DOHH2 (cell line): Measurements from ENCODE around the gene B4GAT1.

Experiments used
- H3F3A ChIP-seq: fragments of 200-600 bp; sonication (generic), shearing (Covaris generic); 2 replicates; pipeline ENCODE4 v1.6.0; 2016; ENCODE audit warnings: antibody characterized with exemption, mild to moderate bottlenecking; ENCODE audit not compliant: control insufficient read depth, insufficient read depth
- H3K27ac ChIP-seq: fragments of 200-600 bp; sonication (generic); 2 replicates; pipeline ENCODE4 v1.5.1; 2014; ENCODE audit warnings: low read depth, mild to moderate bottlenecking, low read length, moderate library complexity
- H3K27me3 ChIP-seq: fragments of 200-600 bp; sonication (generic); 2 replicates; pipeline ENCODE4 v1.6.1; 2014; ENCODE audit warnings: mild to moderate bottlenecking, low read length, mixed read lengths; ENCODE audit not compliant: control insufficient read depth
- H3K36me3 ChIP-seq: fragments of 200-600 bp; sonication (generic); 2 replicates; pipeline ENCODE4 v1.6.1; 2014; ENCODE audit warnings: mild to moderate bottlenecking, low read length, moderate library complexity, mixed read lengths; ENCODE audit not compliant: control insufficient read depth
- H3K4me1 ChIP-seq: fragments of 200-600 bp; sonication (generic); 2 replicates; pipeline ENCODE4 v1.6.1; 2014; ENCODE audit warnings: mild to moderate bottlenecking, low read length, mixed read lengths; ENCODE audit not compliant: control insufficient read depth
- H3K4me2 ChIP-seq: fragments of 200-600 bp; sonication (generic); 2 replicates; pipeline ENCODE4 v1.6.0; 2014; ENCODE audit warnings: mild to moderate bottlenecking, low read length, moderate library complexity
- H3K4me3 ChIP-seq: fragments of 200-600 bp; sonication (generic); 2 replicates; pipeline ENCODE4 v1.5.1; 2014; ENCODE audit warnings: mild to moderate bottlenecking, low read length, mixed read lengths
- H3K79me2 ChIP-seq: fragments of 200-600 bp; sonication (generic); 2 replicates; pipeline ENCODE4 v1.6.1; 2014; ENCODE audit warnings: mild to moderate bottlenecking, low read length, mixed read lengths; ENCODE audit not compliant: control insufficient read depth
- H3K9me2 ChIP-seq: fragments of 200-600 bp; sonication (generic); replicated peaks from 2 replicates; pipeline ENCODE4 v1.6.1; 2014; ENCODE audit warnings: mild to moderate bottlenecking, low read length, mixed read lengths; ENCODE audit not compliant: control insufficient read depth
- H3K9me3 ChIP-seq: fragments of 200-600 bp; sonication (generic); 2 replicates; pipeline ENCODE4 v1.6.1; 2014; ENCODE audit warnings: antibody characterized with exemption, low read length, mixed read lengths; ENCODE audit not compliant: control insufficient read depth, insufficient read depth
- H4K20me1 ChIP-seq: fragments of 200-600 bp; sonication (generic); 2 replicates; pipeline ENCODE4 v1.6.0; 2014; ENCODE audit warnings: low read depth, mild to moderate bottlenecking, antibody characterized with exemption, low read length, moderate library complexity; ENCODE audit not compliant: control insufficient read depth, insufficient read depth
- EZH2phosphoT487 ChIP-seq: fragments of 200-600 bp; sonication (generic); IDR thresholded peaks from 2 replicates; pipeline ENCODE4 v1.6.1; 2017; ENCODE audit warnings: borderline replicate concordance, mild to moderate bottlenecking, antibody characterized with exemption, low read length, moderate library complexity, mixed read lengths
- TF ChIP-seq, protein P1 (sequence below): fragments of 200-600 bp; sonication (generic); IDR thresholded peaks from one replicate; pipeline ENCODE4 v1.5.1; 2014; ENCODE audit warnings: antibody characterized with exemption, mild to moderate bottlenecking, low read depth, low read length; ENCODE audit not compliant: poor library complexity, severe bottlenecking

The B4GAT1 gene

DNA sequence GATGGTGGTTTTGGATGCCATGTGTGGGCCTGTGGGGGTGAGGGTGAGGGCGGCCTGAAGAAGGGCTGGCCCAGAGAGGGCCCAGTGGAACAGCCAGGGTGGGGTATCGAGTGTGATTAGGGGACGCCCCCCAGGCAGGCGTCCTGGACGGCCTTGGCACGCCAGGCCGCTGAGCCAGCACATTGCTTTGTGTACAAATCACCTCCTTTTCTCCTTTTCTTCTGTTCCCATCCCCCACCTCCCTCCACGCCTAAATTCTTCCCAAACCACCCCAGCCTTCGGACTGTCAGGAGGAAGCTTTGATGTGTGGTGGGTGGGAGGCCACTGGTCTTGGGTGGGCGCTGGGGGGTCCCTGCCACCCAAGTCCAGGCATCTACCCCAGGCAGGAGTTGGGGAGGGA, 22.8 kb downstream of the B4GAT1 start:
- no peak overlapping the region for H3K27ac ChIP-seq
- H3K27me3 ChIP-seq, result no peaks in the 10 kb centered on the region
- H3K9me3 ChIP-seq, result peaks cover 5% of the 10 kb centered on the region; the same call in 1 of the 2 replicates
- H3F3A ChIP-seq, result no peaks in the 10 kb centered on the region
- H3K4me3 ChIP-seq, result no peak overlapping the region
- H3K36me3 ChIP-seq, result no peaks in the 10 kb centered on the region
- H3K79me2 ChIP-seq, result no peaks in the 10 kb centered on the region
- no peak overlapping the region for H3K4me2 ChIP-seq
- H4K20me1 ChIP-seq, result no peaks in the 10 kb centered on the region
- H3K4me1 ChIP-seq, result peaks cover 47% of the 10 kb centered on the region
- no peaks in the 10 kb centered on the region for H3K9me2 ChIP-seq
- TF ChIP-seq EZH2phosphoT487, result no peak
- TF ChIP-seq, protein P1, sequence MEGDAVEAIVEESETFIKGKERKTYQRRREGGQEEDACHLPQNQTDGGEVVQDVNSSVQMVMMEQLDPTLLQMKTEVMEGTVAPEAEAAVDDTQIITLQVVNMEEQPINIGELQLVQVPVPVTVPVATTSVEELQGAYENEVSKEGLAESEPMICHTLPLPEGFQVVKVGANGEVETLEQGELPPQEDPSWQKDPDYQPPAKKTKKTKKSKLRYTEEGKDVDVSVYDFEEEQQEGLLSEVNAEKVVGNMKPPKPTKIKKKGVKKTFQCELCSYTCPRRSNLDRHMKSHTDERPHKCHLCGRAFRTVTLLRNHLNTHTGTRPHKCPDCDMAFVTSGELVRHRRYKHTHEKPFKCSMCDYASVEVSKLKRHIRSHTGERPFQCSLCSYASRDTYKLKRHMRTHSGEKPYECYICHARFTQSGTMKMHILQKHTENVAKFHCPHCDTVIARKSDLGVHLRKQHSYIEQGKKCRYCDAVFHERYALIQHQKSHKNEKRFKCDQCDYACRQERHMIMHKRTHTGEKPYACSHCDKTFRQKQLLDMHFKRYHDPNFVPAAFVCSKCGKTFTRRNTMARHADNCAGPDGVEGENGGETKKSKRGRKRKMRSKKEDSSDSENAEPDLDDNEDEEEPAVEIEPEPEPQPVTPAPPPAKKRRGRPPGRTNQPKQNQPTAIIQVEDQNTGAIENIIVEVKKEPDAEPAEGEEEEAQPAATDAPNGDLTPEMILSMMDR, result no peak

DNA sequence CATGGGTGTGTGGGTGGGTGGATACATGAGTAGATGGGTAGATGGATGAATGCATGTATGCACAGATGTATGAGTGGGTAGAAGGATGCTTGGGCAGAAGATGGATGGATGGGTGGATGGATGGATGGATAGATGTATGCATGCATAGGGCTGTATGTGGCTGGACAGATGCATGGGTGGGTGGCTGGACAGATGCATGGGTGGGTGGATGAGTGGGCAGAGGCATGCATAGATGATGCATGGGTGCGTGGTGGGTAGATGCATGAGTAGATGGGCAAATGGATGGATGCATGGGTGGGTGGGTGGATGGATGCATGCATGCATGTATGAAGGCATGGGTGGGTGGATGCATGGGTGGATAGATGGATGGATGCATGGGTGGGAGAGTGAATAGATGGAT, 23.7 kb downstream of the B4GAT1 start:
- no peaks in the 10 kb centered on the region for H3K79me2 ChIP-seq
- H3K27me3 ChIP-seq, result no peaks in the 10 kb centered on the region
- H3F3A ChIP-seq, result peaks cover under 1% of the 10 kb centered on the region; the same call in 1 of the 2 replicates
- no peak overlapping the region for H3K4me3 ChIP-seq
- H3K36me3 ChIP-seq, result no peaks in the 10 kb centered on the region
- no peak overlapping the region for H3K4me2 ChIP-seq
- TF ChIP-seq, protein P1, result no peak
- no peak for TF ChIP-seq EZH2phosphoT487
- no peak overlapping the region for H3K27ac ChIP-seq
- peaks cover 50% of the 10 kb centered on the region for H3K4me1 ChIP-seq
- H4K20me1 ChIP-seq, result no peaks in the 10 kb centered on the region
- peaks cover 8% of the 10 kb centered on the region; the same call in 1 of the 2 replicates for H3K9me3 ChIP-seq
- no peaks in the 10 kb centered on the region for H3K9me2 ChIP-seq

DNA sequence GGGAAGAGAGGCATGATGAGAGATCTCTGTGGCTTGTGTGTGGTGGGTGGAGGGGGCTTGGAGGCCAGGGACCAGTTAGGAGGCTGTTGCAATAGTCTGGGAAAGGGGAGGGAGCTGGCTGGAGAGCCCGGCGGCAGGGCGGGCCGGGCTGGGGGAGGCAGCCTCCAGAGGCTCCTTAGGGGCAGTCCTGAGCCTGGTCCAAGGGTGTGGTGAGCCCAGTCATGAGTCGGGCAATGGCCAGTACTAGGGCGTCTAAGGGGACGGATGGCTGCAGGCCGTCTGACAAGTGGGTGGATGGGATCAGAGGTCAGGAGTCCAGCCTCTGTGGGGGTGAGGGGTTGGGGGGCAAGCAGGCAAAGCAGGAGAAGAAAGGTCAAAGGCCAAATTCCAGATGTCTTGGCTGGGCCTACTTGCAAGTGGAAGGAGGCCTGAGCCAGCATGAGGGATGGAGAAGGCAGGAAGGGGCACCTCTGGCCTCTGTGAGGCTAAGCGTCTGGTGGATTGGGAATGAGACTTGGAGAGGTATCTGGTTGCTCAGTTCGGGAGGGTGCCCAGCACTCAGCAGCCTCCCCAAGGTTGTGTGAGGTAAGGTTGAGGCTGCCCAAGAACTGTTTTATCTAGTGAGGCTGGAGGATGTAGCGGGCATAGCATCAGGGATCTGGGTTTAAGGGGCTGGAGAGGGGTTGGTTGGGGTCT, 24.5 kb downstream of the B4GAT1 start:
- H3K27me3 ChIP-seq, result no peaks in the 10 kb centered on the region
- H3F3A ChIP-seq, result peaks cover 7% of the 10 kb centered on the region
- H3K4me3 ChIP-seq, result no peak overlapping the region
- peaks cover 8% of the 10 kb centered on the region; the same call in 1 of the 2 replicates for H3K9me3 ChIP-seq
- no peaks in the 10 kb centered on the region for H4K20me1 ChIP-seq
- H3K36me3 ChIP-seq, result no peaks in the 10 kb centered on the region
- no peak overlapping the region for H3K4me2 ChIP-seq
- TF ChIP-seq EZH2phosphoT487, result no peak
- TF ChIP-seq, protein P1, result no peak
- H3K79me2 ChIP-seq, result no peaks in the 10 kb centered on the region
- peaks cover 50% of the 10 kb centered on the region for H3K4me1 ChIP-seq
- H3K27ac ChIP-seq, result no peak overlapping the region
- H3K9me2 ChIP-seq, result no peaks in the 10 kb centered on the region
